CD4-positive, alpha-beta T cell treated with Interleukin-12 subunit alpha and Interleukin-12 subunit beta, for 1 hour (primary cell): Measurements from ENCODE around the gene PRPF6.

Experiments used
- DNase-seq: peaks from one replicate; pipeline ENCODE4 v3.0.0-alpha.2; 2020

PRPF6 gene

DNA sequence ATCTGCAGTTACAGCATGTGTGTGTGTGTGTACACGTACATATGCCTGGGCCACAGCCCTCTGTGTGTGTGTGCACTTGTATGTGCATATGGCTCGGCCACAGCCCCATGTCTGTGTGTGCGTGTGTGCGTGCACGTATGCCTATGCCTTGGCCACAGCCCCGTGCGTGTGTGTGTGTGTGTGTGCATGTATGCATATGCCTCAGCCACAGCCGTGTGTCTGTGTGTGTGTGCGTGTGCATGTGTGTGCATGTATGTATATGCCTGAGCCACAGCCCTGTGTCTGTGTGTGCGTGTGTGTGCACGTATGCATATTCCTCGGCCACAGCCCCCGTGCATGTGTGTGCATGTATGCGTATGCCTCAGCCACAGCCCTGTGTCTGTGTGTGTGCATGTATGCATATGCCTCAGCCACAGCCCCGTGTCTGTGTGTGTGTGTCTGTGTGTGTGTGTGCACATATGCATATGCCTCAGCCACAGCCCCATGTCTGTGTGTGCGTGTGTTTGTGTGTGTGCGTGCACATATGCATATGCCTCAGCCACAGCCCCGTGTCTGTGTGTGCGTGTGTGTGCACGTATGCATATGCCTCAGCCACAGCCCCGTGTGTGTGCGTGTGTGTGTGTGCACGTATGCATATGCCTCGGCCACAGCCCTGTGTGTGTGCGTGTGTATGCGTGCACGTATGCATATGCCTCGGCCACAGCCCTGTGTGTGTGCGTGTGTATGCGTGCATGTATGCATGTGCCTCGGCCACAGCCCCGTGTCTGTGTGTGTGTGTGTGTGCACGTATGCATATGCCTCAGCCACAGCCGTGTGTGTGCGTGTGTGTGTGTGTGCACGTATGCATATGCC lies 40.4 kb downstream of the PRPF6 start:
- DNase-seq, result no peak

DNA sequence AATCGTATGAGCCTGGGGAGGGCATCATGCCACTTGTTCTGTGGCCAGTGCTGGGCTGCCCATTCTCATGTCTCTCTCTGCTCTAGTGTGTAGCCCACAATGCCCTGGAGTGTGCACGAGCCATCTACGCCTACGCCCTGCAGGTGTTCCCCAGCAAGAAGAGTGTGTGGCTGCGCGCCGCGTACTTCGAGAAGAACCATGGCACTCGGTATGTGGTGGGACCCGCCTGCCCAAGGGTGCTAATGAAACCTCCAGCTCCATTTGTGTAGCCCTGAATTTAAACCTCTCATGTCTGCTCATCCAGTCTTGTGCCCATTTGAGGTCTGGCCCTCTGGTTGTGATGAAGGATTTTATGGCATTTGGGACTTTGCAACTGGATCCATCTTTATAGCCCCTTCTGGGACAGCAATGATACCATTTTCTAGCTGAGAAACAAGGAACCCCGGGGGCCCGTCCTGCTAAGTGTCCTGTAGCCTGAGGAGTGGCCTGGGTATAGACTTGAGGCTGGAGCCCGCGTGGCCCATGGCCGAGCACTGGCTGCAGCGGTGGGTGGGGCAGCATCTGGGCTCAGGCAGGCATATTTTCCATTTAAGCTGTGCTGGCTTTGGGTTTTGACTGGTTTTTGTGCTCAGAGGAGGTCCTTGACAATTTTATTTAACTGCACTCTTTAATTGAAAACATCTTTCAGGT lies 41.9 kb downstream of the PRPF6 start:
- DNase-seq, result no peak

DNA sequence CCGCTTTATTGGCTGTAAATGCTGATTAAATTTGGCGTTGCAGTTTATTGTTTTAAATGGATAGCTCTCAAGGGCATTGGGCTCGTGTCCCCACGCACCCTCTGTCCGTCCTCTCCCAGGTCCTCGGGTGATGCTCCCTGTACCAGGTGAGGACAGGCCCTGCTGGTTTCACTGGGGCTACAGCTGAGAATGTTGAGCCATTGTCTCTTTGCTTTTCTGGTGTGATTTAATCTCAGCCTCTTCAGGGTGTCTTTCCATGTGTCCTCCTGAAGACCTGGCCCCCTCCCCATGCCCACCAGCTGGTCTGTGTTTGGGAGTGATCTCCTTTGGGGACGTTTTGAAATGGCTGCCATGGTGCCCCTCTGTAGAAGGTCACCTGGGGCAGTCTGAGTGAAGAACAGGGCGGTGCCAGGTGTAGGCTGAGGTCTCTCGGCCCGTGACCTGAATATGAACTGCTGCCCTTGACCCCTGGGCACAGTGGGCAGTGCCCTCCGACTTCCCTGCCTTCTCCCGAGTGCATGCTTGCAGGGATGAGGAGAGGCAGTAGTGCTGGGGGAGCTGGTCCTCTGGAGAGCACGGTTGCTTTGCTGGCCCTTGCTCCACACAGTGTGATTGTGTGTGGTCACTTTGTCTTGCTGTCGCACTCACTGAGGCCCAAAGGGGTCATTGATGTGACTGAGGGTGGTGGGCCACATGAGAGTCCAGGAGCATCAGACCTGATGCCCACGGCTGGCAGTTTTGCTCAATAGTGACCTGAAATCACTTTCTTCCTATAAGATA lies 42.6 kb downstream of the PRPF6 start:
- no peak for DNase-seq

DNA sequence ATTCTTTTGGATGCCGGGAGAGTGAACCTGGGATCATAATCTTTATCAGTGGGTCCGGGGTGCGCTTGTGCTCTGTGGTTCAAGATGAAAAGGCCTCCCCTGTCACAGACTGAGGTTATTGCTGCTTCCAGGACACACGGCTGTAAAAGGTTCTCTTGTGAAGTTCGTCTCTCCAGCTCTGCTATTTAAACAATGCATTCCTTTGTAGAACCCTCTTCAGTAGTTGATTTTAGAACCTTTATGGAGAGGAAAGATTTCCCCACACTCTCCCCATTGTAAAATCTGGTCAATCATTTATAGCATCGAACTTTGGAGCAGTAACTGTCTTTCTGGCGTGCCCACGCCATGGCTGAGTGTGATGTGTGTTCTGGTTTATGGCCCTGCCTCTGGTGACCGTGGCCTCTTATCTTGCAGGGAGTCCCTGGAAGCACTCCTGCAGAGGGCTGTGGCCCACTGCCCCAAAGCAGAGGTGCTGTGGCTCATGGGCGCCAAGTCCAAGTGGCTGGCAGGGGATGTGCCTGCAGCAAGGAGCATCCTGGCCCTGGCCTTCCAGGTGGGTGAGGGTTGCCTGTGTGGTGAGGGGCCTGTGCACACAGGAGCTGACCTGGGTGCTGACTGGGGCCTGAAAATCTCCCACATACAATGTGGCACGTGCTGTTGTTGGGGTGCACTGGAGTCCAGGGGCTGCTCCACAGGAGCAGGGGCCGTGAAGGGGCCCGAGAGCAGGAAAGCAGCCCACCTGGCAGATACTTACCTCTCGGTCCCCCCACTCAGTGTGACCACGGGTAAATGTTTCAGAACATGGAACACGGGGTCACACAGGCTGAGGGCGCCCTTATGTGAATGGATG lies 43.4 kb downstream of the PRPF6 start:
- no peak for DNase-seq

DNA sequence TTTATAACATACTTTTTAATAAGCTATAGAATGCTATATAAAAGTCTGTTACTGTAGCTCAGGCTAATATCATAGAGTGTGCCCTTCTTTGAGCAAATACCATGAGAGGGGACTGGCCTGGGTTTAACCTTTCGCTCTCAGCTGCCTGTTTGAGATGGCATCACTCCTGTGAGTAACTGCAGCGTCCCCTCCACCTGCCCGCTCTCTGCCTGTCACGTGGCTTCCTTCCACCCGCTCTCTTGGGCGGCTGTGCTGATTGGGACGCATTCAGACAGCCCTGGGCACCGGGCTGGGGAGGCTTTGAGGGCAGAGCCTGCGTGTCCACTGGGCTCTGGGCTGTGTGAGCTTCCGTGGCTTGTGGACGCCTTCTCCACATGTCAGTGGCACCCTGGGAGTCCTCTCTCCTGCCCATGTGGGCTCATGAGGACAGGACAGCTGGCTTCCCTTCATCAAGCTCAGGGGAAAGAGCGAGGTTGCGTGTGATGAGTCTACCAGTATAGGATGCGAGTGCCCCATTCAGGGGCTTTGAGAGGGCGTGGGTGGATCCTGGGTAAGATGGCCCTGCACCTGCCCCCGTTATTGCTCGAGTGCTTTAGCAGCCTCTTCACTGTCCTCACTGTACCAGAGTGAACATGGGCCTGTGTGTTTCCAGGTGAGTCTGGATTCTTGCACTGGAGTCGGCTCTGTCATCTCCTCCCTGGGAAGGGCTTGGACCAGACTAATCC lies 44.3 kb downstream of the PRPF6 start:
- no peak for DNase-seq

DNA sequence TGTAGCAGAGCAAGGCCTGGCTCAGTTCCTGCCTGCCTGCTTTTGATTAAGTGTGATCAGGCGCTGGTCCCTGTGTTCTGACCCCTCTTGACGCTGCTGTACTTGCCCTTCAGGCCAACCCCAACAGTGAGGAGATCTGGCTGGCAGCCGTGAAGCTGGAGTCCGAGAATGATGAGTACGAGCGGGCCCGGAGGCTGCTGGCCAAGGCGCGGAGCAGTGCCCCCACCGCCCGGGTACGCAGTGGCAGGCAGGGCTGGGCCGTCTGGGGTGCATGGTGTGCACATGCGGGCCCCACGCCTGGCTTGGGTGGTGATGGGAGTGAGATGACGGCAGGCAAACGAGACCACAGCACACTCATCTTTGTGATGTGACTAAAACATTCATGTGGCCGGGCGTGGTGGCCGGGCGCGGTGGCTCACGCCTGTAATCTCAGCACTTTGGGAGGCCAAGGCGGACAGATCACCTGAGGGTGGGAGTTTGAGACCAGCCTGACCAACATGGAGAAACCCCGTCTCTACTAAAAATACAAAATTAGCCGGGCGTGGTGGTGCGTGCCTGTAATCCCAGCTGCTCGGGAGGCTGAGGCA lies 45.0 kb downstream of the PRPF6 start:
- DNase-seq, result no peak

DNA sequence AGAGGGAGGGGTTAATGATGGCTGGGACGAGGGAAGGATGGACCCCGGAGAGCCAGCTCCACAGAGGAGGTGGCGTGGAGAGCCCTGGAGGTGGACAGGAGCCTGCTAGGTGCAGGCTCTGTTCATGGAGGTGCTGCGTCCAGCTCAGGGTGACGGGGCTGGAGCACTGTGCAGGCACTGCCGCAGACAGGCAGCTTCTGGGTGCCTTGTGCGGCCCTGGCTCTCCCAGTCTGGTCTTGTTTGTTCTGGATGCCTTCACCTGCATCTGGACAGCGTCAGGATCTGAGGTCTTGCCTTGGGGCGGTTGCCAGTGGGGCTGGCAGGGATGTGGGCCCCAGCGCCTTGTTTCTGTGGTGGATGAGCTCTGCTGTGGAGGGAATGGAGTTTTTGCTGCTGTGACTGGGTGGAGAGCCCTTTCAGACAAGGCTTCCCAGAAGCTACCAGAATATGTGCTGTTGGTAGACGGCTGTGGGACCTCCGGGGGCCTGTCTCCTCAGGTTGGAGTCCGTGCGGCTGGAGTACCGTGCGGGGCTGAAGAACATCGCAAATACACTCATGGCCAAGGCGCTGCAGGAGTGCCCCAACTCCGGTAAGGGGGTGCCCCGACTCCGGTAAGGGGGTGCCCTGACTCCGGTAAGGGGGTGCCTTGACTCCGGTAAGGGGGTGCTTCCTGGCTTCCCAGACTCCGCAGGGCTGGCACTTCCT lies 47.2 kb downstream of the PRPF6 start:
- no peak for DNase-seq

DNA sequence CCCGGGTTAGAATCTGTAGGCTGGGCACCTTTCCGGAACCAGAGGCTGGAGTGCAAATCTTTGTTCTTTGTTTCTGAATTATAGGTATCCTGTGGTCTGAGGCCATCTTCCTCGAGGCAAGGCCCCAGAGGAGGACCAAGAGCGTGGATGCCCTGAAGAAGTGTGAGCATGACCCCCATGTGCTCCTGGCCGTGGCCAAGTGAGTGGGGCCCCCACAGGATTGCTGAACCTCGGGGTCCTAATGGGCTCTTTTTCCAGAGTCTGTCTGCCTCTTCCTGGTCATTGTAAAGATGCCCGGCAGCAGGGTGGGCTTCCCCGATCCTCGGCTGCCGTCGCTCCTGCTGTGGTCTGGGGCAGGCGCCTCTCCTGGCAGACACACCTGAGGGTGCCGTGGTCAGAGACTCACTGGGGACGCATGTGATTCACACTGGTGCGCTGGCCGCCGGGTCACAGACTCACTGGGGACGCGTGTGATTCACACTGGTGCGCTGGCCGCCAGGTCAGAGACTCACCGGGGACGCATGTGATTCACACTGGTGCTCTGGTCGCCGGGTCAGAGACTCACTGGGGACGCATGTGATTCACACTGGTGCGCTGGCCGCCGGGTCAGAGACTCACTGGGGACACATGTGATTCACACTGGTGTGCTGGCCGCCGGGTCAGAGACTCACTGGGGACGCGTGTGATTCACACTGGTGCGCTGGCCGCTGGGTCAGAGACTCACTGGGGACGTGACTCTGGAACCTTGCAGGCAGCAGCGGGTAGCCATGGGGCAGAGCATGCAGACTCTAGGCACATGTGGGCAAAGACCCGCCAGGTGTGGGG lies 48.6 kb downstream of the PRPF6 start:
- no peak for DNase-seq

DNA sequence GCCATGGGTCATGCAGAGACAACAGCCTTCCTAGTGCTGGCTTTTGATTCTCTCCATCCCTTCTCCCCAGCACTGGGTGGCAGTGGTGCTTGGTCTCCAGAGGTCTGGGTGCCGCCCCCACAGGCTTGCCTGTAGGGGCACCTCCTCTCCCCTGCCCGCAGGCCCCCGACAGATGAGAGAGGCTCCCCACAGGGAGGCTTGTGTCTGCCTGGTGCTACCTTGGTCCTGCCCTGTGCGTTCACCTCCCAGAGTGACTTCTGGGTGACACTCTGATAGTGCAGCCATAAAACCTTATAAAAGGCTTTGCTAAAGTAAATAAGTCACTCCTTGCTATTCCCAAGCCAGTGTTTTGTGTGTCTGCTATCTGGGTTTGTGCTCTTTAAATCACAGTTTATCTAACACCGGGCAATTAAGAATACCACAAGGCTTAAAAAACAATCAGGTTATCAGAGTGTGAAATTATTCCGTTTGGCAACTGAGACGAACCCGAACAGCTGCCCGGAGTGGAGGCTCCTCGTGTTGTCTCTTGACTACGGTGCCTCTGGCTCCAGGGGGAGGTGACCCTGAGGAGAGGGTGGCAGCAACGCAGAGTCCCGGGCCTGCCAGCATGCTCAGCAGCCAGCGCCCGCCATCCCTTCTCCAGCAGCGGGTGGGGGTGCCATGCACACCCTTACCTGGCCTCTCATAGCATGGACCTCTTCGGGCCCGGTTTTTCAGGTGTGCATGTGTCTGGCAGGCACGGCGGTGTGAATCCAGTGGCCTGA lies 49.6 kb downstream of the PRPF6 start:
- no peak for DNase-seq

DNA sequence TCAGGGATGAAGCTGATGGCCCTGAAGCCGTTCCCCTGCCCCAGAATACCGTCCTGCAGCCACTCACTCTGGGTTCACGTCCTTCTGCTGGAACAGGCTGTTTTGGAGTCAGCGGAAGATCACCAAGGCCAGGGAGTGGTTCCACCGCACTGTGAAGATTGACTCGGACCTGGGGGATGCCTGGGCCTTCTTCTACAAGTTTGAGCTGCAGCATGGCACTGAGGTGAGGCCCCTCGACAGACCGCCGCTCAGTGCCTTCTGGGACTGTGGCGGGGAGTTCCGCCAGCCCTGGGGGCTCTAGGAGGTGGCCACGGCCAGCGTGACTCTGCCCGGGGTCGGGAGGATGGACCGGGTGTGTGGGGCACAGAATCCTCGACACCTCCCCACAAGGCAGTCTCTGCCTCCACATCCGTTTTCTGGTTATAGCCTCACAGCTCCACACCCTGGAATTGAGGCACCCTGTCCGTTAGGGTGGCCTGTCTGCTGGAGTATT lies 50.9 kb downstream of the PRPF6 start:
- DNase-seq, result no peak

DNA sequence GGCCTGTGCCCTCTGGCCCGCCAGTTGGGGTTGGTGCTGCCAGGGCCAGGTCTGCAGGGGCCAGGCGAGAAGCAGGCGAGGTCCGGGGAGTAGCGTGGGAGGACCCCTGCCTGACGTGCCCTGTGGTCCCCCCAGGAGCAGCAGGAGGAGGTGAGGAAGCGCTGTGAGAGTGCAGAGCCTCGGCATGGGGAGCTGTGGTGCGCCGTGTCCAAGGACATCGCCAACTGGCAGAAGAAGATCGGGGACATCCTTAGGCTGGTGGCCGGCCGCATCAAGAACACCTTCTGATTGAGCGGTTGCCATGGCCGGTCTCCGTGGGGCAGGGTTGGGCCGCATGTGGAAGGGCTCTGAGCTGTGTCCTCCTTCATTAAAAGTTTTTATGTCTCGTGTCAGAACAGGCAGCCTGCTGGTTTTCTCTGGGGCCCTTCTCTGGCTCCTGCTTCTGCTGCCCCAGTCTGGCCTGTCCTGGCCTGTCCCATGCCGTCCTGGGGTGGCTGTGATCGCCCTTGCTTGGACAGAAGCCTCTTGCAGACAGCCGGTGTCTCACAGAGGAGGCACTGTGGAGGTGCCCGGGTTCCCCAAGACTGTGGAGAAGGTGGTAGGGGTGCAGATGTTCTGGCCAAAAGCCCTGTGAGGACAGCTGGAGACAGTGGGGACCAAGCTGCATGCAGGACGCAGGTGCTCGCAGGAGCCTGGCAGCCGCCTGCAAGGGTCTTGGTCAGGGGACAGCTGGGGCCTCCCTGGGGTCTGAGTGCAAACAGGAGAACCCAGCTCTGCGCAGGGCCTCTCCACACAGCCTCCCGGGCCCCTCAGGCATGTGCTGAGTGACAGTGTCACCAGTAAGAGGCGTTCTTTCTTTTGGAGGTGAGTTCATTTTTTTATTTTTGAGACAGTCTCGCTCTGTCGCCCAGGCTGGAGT lies 52.0 kb downstream of the PRPF6 start:
- DNase-seq, result no peak

DNA sequence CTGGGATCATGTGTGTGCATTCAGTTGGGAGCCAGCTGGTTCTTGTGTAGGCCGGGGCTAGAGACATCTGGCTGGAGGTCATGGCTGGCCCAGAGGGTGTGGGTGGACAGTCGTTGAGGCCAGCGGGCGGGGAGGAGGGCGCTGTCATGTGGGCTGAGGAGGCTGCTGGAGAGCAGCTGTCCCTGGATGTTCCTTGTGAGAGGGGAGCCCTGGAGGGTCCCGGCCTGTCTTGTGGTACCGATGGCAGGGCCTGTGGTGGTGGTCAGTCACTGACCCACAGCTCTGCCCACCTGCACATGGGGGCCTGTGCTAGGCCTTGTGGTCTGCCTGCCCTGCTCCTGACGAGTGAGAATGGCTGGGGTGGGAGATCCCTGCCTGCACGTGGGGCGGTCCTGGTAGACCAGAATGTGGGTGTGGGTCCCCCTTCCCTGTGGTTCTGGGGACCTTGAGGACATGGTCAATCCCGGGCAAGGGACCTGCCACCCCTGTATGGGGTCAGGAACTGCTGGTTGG lies 53.1 kb downstream of the PRPF6 start:
- no peak for DNase-seq

DNA sequence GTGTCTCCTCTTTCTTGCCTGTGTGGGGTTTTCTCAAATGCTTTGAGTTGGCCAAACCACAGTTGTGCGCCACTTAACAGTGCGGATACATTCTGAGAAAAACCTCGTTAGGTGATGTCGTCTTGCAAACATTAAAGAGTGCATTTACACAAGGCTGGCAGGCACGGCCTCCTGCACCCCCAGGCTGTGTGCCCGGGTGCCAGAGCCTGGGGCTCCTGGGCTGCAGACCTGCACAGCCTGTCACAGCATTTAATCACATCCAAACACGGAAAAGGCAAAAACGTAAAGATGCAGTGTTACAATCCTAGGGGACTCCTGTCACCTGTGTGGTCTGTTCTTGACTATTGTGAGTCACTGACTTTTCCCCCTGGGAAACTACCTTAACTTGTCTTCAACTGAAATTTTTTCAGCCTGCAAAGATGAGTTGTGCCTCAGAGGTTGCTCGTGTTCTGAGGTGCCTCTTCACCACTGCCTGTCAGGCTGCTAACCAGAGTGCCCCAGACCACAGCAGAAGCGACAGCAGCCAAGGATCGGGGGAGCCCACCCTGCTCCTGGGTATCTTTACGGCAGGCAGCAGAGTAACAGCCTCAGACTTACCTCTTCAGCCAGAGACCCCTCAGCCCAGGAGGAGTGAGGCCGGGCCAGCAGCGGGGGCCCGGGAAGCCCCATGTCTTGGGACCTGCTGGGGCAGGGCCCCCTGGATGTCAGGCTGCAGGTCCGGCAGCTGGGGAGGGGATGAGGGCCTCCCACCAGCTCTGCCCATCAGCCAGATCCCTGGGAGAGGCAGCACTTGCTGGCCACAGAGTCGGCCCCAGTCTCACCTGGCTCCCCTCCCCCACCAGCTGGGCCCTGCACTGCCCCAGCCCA lies 54.4 kb downstream of the PRPF6 start:
- DNase-seq, result peak; percentile 46

DNA sequence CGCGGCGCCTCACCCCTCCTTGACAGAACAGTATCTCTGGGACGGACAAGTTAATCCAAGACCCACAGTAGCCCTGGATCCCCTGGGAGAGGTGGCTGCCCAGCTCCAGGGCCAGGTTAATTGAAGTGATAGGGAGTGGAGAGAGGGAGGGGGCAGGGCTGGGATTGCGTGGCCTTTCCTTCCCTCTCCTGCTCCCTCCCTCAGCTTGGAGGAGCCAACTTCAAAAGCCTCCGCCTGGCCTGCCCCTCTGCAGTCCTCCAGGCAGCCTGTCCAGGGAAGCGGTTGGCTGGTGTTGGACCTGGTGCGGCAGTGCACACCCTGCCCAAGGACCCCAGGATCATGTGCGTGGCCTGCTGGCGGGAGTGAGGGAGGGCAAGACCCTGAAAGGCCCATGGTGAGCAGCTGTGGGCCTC lies 55.0 kb downstream of the PRPF6 start, which contains the start of gene C20orf204:
TSS of gene C20orf204 (plus strand) at position 250 of the 413 bp plus-strand sequence. CDS start at position 392, 142 bp downstream.
- DNase-seq, result no peak

DNA sequence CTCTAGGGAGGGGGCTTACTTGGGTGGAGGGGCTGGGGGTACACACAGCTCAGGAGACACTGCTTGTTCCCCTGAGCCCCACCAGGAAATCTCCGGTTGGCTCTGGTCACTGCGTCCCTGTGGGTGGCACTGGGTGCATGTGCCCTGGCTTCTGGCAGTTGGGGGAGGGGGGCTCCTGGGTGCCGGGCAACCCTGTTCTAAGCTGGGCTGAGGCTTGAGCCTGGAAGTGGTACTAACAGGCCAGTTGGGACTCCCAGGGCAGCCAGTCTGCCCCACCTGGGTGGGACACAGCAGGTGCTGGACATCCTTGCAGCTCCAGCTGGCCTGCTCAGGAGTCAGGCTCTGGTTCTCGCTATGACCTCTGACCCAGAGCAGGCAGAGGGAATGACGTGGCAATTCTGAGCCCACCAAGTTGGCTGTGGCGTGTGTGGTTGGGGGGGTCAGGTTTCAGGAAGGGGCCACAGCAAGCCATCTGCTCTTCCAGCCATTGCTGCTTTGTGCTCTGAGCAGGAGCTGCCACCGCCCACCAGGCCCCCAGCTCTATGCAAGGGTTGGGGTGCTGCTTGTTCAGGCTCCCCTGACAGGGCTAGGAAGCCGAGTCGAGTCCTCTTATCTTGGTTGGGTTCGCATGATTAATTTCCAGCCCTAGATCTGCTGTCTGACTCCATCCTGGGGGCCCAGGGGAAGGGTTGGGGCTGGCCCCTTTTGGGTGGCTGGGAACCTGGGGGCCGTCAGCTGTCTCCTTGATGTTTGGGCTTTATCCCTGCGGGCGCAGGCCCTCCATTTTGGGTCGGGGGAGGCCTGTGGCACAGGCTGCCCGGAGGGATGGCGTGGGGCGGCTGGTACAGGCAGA lies 55.6 kb downstream of the PRPF6 start:
- no peak for DNase-seq

DNA sequence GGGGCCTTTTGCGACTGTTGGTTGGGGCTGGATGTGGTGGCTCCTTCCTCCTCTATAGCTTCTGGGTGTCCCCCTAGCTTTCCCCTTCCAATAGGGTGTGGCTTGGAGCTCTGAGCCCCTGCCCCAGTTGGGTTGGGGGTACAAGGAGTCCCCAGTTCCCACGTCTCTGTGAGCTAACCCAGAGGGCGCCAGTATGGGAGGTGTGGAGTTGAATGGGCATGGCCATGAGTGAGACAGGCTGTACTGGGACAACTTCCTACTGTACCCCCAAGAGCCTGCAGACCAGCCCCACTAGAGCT lies 56.2 kb downstream of the PRPF6 start:
- no peak for DNase-seq
